ENCODE data around the gene TTC36.
A peak's percentile ranks its signal among the peaks of the same experiment; 100 is the strongest.

TTC36 gene

GRCh38 chr11:118503216-118503615 is 24.1 kb upstream of the TTC36 start:
- Histone ChIP-seq H3K4me3 (ENCODE audit: control insufficient read depth in 1 of 7, extremely low read depth in 1 of 7, insufficient read depth in 4 of 7, low read depth in 2 of 7, low read length in 6 of 7) (no peak overlapping the region), H3K27me3 (replicated peaks in 2 of 5; ENCODE audit: control insufficient read depth in 4 of 5, insufficient read depth in 5 of 5, low read length in 4 of 5) (no peaks in the 10 kb centered on the region), H3K27ac (ENCODE audit: insufficient read depth in 1 of 2, low read depth in 1 of 2, low read length in 2 of 2, poor library complexity in 1 of 2, severe bottlenecking in 2 of 2) (no peak overlapping the region), H3K9me3 (ENCODE audit: control extremely low read depth in 1 of 5, control insufficient read depth in 4 of 5, insufficient read depth in 2 of 5, low read depth in 1 of 5, low read length in 4 of 5) (no peaks in the 10 kb centered on the region), H3K4me1 (ENCODE audit: control extremely low read depth in 1 of 4, control insufficient read depth in 4 of 4, insufficient read depth in 4 of 4, low read length in 3 of 4) (no peaks in the 10 kb centered on the region), H3K36me3 (ENCODE audit: control insufficient read depth in 4 of 4, insufficient read depth in 4 of 4, low read length in 3 of 4) (peaks cover 43 to 93% (median 75%) of the 10 kb centered on the region in 4 experiments)
- no peak for DNase-seq
- WGBS (ENCODE audit: insufficient coverage), result 79% methylated on average over 3 of the region's 3 CpGs
- CTCF ChIA-PET, result no interaction called here
- POLR2A ChIA-PET, result no interaction called here

GRCh38 chr11:118511601-118512000 is 15.7 kb upstream of the TTC36 start:
- Histone ChIP-seq H3K27ac (ENCODE audit: insufficient read depth in 1 of 2, low read depth in 1 of 2, low read length in 2 of 2, poor library complexity in 1 of 2, severe bottlenecking in 2 of 2) (peak overlapping the region in 1 of 2 experiments; percentile 50), H3K9me3 (ENCODE audit: control extremely low read depth in 1 of 5, control insufficient read depth in 4 of 5, insufficient read depth in 2 of 5, low read depth in 1 of 5, low read length in 4 of 5) (no peaks in the 10 kb centered on the region), H3K27me3 (replicated peaks in 2 of 5; ENCODE audit: control insufficient read depth in 4 of 5, insufficient read depth in 5 of 5, low read length in 4 of 5) (no peaks in the 10 kb centered on the region), H3K4me3 (ENCODE audit: control insufficient read depth in 1 of 7, extremely low read depth in 1 of 7, insufficient read depth in 4 of 7, low read depth in 2 of 7, low read length in 6 of 7) (no peak overlapping the region), H3K36me3 (ENCODE audit: control insufficient read depth in 4 of 4, insufficient read depth in 4 of 4, low read length in 3 of 4) (peaks cover 24 to 71% (median 52%) of the 10 kb centered on the region in 4 experiments), H3K4me1 (ENCODE audit: control extremely low read depth in 1 of 4, control insufficient read depth in 4 of 4, insufficient read depth in 4 of 4, low read length in 3 of 4) (peaks cover 0 to 31% (median 18%) of the 10 kb centered on the region in 4 experiments)
- CTCF ChIA-PET, result no interaction called here
- POLR2A ChIA-PET, result no interaction called here
- 100% methylated on average over 4 of the region's 5 CpGs for WGBS (ENCODE audit: insufficient coverage)
- no peak for DNase-seq

DNA sequence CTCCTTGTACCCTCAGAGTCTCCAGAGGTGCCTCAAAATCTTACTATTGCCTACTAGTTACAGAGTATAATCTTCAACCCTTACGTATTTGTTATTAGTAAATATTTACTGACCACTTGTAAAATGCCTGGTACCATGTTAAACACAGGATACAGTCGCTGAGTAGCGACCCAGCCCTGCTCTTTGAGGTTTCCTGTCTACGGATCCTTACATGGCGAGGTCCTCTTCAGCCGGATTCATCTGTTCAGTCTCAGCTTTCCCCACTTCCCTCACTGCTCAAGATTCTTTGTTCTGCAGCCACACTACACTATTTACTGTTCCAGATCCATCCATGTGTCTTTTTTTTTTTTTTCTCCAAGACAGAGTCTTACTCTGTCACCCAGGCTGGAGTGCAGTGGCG is 13.2 kb upstream of the TTC36 start:
- Histone ChIP-seq H3K4me3 (ENCODE audit: control insufficient read depth in 1 of 7, extremely low read depth in 1 of 7, insufficient read depth in 4 of 7, low read depth in 2 of 7, low read length in 6 of 7) (peak overlapping the region in 2 of 7 experiments; percentile 26 to 40), H3K36me3 (ENCODE audit: control insufficient read depth in 4 of 4, insufficient read depth in 4 of 4, low read length in 3 of 4) (peaks cover 18 to 67% (median 49%) of the 10 kb centered on the region in 4 experiments), H3K9me3 (ENCODE audit: control extremely low read depth in 1 of 5, control insufficient read depth in 4 of 5, insufficient read depth in 2 of 5, low read depth in 1 of 5, low read length in 4 of 5) (no peaks in the 10 kb centered on the region), H3K4me1 (ENCODE audit: control extremely low read depth in 1 of 4, control insufficient read depth in 4 of 4, insufficient read depth in 4 of 4, low read length in 3 of 4) (peaks cover 0 to 31% (median 18%) of the 10 kb centered on the region in 4 experiments), H3K27me3 (replicated peaks in 2 of 5; ENCODE audit: control insufficient read depth in 4 of 5, insufficient read depth in 5 of 5, low read length in 4 of 5) (no peaks in the 10 kb centered on the region), H3K27ac (ENCODE audit: insufficient read depth in 1 of 2, low read depth in 1 of 2, low read length in 2 of 2, poor library complexity in 1 of 2, severe bottlenecking in 2 of 2) (peak overlapping the region; percentile 81 to 85)
- peak; percentile 71 to 96 (median 95) for DNase-seq
- POLR2A ChIA-PET, result interaction anchor here (0.6 to 1.1 kb wide), 4 partner anchors 10 to 104 kb away, joined by 3 to 4 read pairs (median 3); no protein-coding TSS in a partner anchor
- CTCF ChIA-PET, result interaction anchor here (0.6 to 0.8 kb wide), 2 partner anchors 54 to 88 kb away, joined by 3 read pairs; no protein-coding TSS in a partner anchor
- 2% methylated on average over 6 of the region's 7 CpGs for WGBS (ENCODE audit: insufficient coverage)

- CTCF ChIA-PET, result no interaction called here
- no peak for DNase-seq
- peaks cover 19 to 67% (median 48%) of the 10 kb centered on the region in 4 experiments for H3K36me3 ChIP-seq (ENCODE audit: control insufficient read depth in 4 of 4, insufficient read depth in 4 of 4, low read length in 3 of 4)
Observed at GRCh38 chr11:118519549-118519948, 7.7 kb upstream of the TTC36 start.

DNA sequence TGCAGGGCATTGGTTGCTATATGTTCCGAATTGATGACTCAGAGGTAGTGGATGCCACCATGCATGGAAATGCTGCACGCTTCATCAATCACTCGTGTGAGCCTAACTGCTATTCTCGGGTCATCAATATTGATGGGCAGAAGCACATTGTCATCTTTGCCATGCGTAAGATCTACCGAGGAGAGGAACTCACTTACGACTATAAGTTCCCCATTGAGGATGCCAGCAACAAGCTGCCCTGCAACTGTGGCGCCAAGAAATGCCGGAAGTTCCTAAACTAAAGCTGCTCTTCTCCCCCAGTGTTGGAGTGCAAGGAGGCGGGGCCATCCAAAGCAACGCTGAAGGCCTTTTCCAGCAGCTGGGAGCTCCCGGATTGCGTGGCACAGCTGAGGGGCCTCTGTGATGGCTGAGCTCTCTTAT is 5.4 kb upstream of the TTC36 start:
- H3K27ac ChIP-seq (ENCODE audit: insufficient read depth in 1 of 2, low read depth in 1 of 2, low read length in 2 of 2, poor library complexity in 1 of 2, severe bottlenecking in 2 of 2), result peak overlapping the region in 1 of 2 experiments; percentile 39
- POLR2A ChIA-PET, result no interaction called here
- peaks cover 19 to 53% (median 42%) of the 10 kb centered on the region in 4 experiments for H3K36me3 ChIP-seq (ENCODE audit: control insufficient read depth in 4 of 4, insufficient read depth in 4 of 4, low read length in 3 of 4)
- WGBS (ENCODE audit: insufficient coverage), result 79% methylated on average over 13 of the region's 13 CpGs
- peaks cover 13 to 52% (median 46%) of the 10 kb centered on the region in 4 experiments for H3K4me1 ChIP-seq (ENCODE audit: control extremely low read depth in 1 of 4, control insufficient read depth in 4 of 4, insufficient read depth in 4 of 4, low read length in 3 of 4)
- no peaks in the 10 kb centered on the region for H3K27me3 ChIP-seq (replicated peaks in 2 of 5; ENCODE audit: control insufficient read depth in 4 of 5, insufficient read depth in 5 of 5, low read length in 4 of 5)
- CTCF ChIA-PET, result no interaction called here
- no peak overlapping the region for H3K4me3 ChIP-seq (ENCODE audit: control insufficient read depth in 1 of 7, extremely low read depth in 1 of 7, insufficient read depth in 4 of 7, low read depth in 2 of 7, low read length in 6 of 7)
- no peaks in the 10 kb centered on the region for H3K9me3 ChIP-seq (ENCODE audit: control extremely low read depth in 1 of 5, control insufficient read depth in 4 of 5, insufficient read depth in 2 of 5, low read depth in 1 of 5, low read length in 4 of 5)
- DNase-seq, result peak in 2 of 3 donors; percentile 19 to 21

More at GRCh38 chr11:118519549-118519948, 7.7 kb upstream of the TTC36 start:
- POLR2A ChIA-PET, result no interaction called here
- H3K27ac ChIP-seq (ENCODE audit: insufficient read depth in 1 of 2, low read depth in 1 of 2, low read length in 2 of 2, poor library complexity in 1 of 2, severe bottlenecking in 2 of 2), result peak overlapping the region in 1 of 2 experiments; percentile 28
- H3K4me3 ChIP-seq (ENCODE audit: control insufficient read depth in 1 of 7, extremely low read depth in 1 of 7, insufficient read depth in 4 of 7, low read depth in 2 of 7, low read length in 6 of 7), result no peak overlapping the region
- peaks cover 13 to 44% (median 33%) of the 10 kb centered on the region in 4 experiments for H3K4me1 ChIP-seq (ENCODE audit: control extremely low read depth in 1 of 4, control insufficient read depth in 4 of 4, insufficient read depth in 4 of 4, low read length in 3 of 4)
- 90% methylated on average over 6 of the region's 6 CpGs for WGBS (ENCODE audit: insufficient coverage)
- H3K27me3 ChIP-seq (replicated peaks in 2 of 5; ENCODE audit: control insufficient read depth in 4 of 5, insufficient read depth in 5 of 5, low read length in 4 of 5), result no peaks in the 10 kb centered on the region
- no peaks in the 10 kb centered on the region for H3K9me3 ChIP-seq (ENCODE audit: control extremely low read depth in 1 of 5, control insufficient read depth in 4 of 5, insufficient read depth in 2 of 5, low read depth in 1 of 5, low read length in 4 of 5)

- peak in 2 of 3 donors; percentile 8 to 28 for DNase-seq
- ChIA-PET POLR2A (no interaction called here), CTCF (interaction anchor here (1.0 to 1.3 kb wide), 2 partner anchors 14 kb away, joined by 3 read pairs; no protein-coding TSS in a partner anchor)
- no peak overlapping the region for H3K4me3 ChIP-seq (ENCODE audit: control insufficient read depth in 1 of 7, extremely low read depth in 1 of 7, insufficient read depth in 4 of 7, low read depth in 2 of 7, low read length in 6 of 7)
- H3K36me3 ChIP-seq (ENCODE audit: control insufficient read depth in 4 of 4, insufficient read depth in 4 of 4, low read length in 3 of 4), result peaks cover 15 to 51% (median 39%) of the 10 kb centered on the region in 4 experiments
- WGBS (ENCODE audit: insufficient coverage), result 45% methylated on average over 5 of the region's 6 CpGs
- H3K4me1 ChIP-seq (ENCODE audit: control extremely low read depth in 1 of 4, control insufficient read depth in 4 of 4, insufficient read depth in 4 of 4, low read length in 3 of 4), result peaks cover 13 to 58% (median 49%) of the 10 kb centered on the region in 4 experiments
- no peaks in the 10 kb centered on the region for H3K9me3 ChIP-seq (ENCODE audit: control extremely low read depth in 1 of 5, control insufficient read depth in 4 of 5, insufficient read depth in 2 of 5, low read depth in 1 of 5, low read length in 4 of 5)
- H3K27ac ChIP-seq (ENCODE audit: insufficient read depth in 1 of 2, low read depth in 1 of 2, low read length in 2 of 2, poor library complexity in 1 of 2, severe bottlenecking in 2 of 2), result peak overlapping the region in 1 of 2 experiments; percentile 39
- H3K27me3 ChIP-seq (replicated peaks in 2 of 5; ENCODE audit: control insufficient read depth in 4 of 5, insufficient read depth in 5 of 5, low read length in 4 of 5), result no peaks in the 10 kb centered on the region
Observed at GRCh38 chr11:118522571-118523072, 4.7 kb upstream of the TTC36 start.

DNA sequence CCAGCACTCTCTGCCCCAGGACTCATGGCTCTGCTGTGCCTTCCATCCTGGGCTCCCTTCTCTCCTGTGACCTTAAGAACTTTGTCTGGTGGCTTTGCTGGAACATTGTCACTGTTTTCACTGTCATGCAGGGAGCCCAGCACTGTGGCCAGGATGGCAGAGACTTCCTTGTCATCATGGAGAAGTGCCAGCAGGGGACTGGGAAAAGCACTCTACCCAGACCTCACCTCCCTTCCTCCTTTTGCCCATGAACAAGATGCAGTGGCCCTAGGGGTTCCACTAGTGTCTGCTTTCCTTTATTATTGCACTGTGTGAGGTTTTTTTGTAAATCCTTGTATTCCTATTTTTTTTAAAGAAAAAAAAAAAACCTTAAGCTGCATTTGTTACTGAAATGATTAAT is 2.9 kb upstream of the TTC36 start:
- Histone ChIP-seq H3K4me3 (ENCODE audit: control insufficient read depth in 1 of 7, extremely low read depth in 1 of 7, insufficient read depth in 4 of 7, low read depth in 2 of 7, low read length in 6 of 7) (peak overlapping the region in 5 of 7 experiments; percentile 7 to 43 (median 32)), H3K27me3 (replicated peaks in 2 of 5; ENCODE audit: control insufficient read depth in 4 of 5, insufficient read depth in 5 of 5, low read length in 4 of 5) (no peaks in the 10 kb centered on the region), H3K9me3 (ENCODE audit: control extremely low read depth in 1 of 5, control insufficient read depth in 4 of 5, insufficient read depth in 2 of 5, low read depth in 1 of 5, low read length in 4 of 5) (no peaks in the 10 kb centered on the region), H3K4me1 (ENCODE audit: control extremely low read depth in 1 of 4, control insufficient read depth in 4 of 4, insufficient read depth in 4 of 4, low read length in 3 of 4) (peaks cover 13 to 65% (median 52%) of the 10 kb centered on the region in 4 experiments), H3K27ac (ENCODE audit: insufficient read depth in 1 of 2, low read depth in 1 of 2, low read length in 2 of 2, poor library complexity in 1 of 2, severe bottlenecking in 2 of 2) (peak overlapping the region in 1 of 2 experiments; percentile 41), H3K36me3 (ENCODE audit: control insufficient read depth in 4 of 4, insufficient read depth in 4 of 4, low read length in 3 of 4) (peaks cover 15 to 42% (median 32%) of the 10 kb centered on the region in 4 experiments)
- ChIA-PET CTCF (interaction anchor here (0.6 to 1.1 kb wide), 2 partner anchors 8 to 692 kb away, joined by 3 read pairs; no protein-coding TSS in a partner anchor), POLR2A (interaction anchor here (0.8 to 1.5 kb wide), 3 partner anchors 9 to 39 kb away, joined by 3 to 13 read pairs (median 3); no protein-coding TSS in a partner anchor)
- peak in 1 of 3 donors; percentile 25 for DNase-seq

Data from common myeloid progenitor, CD34-positive (primary cell).